A549 (cell line): ENCODE results near the gene PIM3. TPM values are rescaled to one million over a fixed set of nuclear protein-coding genes. Genes with fewer than 3 reads are reported as not detected.
A peak's percentile ranks its signal among the peaks of the same experiment; 100 is the strongest.

Experiments used
- ATAC-seq, 2 experiments: fragments of 200-7000 bp in 1 of 2; fragments of >200 bp in 1 of 2; cut with Nextera tagmentation in 1 of 2; cut with Tn5 transposase in 1 of 2; 3 replicates each; pipeline versions ENCODE4 v1.8.0 to v1.9.1; 2018 to 2020; ENCODE audit warnings: mild to moderate bottlenecking in 1 of 2, moderate library complexity in 1 of 2
- CTCF ChIA-PET: fragments of 300-600 bp; sonication (Branson Sonifier 250); formaldehyde crosslinking; extraction: SDS; loops from one replicate; lab custom pipeline; 2021; ENCODE audit warnings: antibody characterized with exemption, inconsistent platforms; lab: Yijun Ruan, JAX
- POLR2A ChIA-PET: fragments of 350-600 bp; formaldehyde crosslinking; extraction: SDS; loops from one replicate; lab custom pipeline; 2021; ENCODE audit warnings: antibody characterized with exemption, inconsistent platforms; lab: Yijun Ruan, JAX
- DNase-seq, 2 experiments: peaks; one replicate each; pipeline versions ENCODE4 v3.0.0 to v3.0.0-alpha.2; 2011 to 2016; ENCODE audit warnings: low read depth in 1 of 2, low spot score in 1 of 2
- FAIRE-seq: peaks from 2 replicates; lab custom pipeline; 2011; peaks lifted over from hg19 to GRCh38; lab: Jason Lieb, UNC
- H3K27ac ChIP-seq, 2 experiments: fragments of >200 bp; sonication (Bioruptor Twin); formaldehyde crosslinking; 3 replicates each; pipeline ENCODE4 v1.5.1; 2016 to 2017
- H3K4me1 ChIP-seq: fragments of >200 bp; sonication (Bioruptor Twin); formaldehyde crosslinking; 3 replicates; pipeline ENCODE4 v1.6.1; 2016
- H3K4me2 ChIP-seq: fragments of >200 bp; sonication (Bioruptor Twin); formaldehyde crosslinking; 3 replicates; pipeline ENCODE4 v1.6.1; 2016
- H3K4me3 ChIP-seq: fragments of >200 bp; sonication (Bioruptor Twin); formaldehyde crosslinking; 3 replicates; pipeline ENCODE4 v1.5.1; 2016
- H3K9me3 ChIP-seq: fragments of >200 bp; sonication (Bioruptor Twin); formaldehyde crosslinking; 3 replicates; pipeline ENCODE4 v1.6.1; 2016
- CTCF ChIP-seq: fragments of >200 bp; sonication (Bioruptor Twin); formaldehyde crosslinking; IDR thresholded peaks from 3 replicates; pipeline ENCODE4 v1.5.1; 2016
- EP300 ChIP-seq, 2 experiments: fragments of >200 bp; sonication (Bioruptor Twin); formaldehyde crosslinking; IDR thresholded peaks; 2 replicates in 1 of 2; 3 replicates in 1 of 2; pipeline ENCODE4 v1.6.1; 2016 to 2017
- FOSB ChIP-seq: fragments of 250-450 bp; sonication (Bioruptor Pico); IDR thresholded peaks from 2 replicates; pipeline ENCODE4 v1.5.0; 2020; ENCODE audit warnings: mild to moderate bottlenecking, moderate library complexity
- FOXS1 ChIP-seq: fragments of 250-450 bp; sonication (Bioruptor Pico); IDR thresholded peaks from 2 replicates; pipeline ENCODE4 v1.5.0; 2020; ENCODE audit warnings: mild to moderate bottlenecking, moderate library complexity
- GATA3 ChIP-seq: IDR thresholded peaks from 2 replicates; pipeline ENCODE4 v1.6.1; 2012; ENCODE audit warnings: borderline replicate concordance
- HES2 ChIP-seq: fragments of >200 bp; sonication (Bioruptor Twin); formaldehyde crosslinking; IDR thresholded peaks from 2 replicates; pipeline ENCODE4 v1.6.1; 2016
- HEYL ChIP-seq: fragments of 250-450 bp; sonication (Bioruptor Pico); IDR thresholded peaks from 2 replicates; pipeline ENCODE4 v1.8.0; 2021; ENCODE audit warnings: mild to moderate bottlenecking, moderate library complexity
- HMGXB4 ChIP-seq: fragments of 250-450 bp; sonication (Bioruptor Pico); IDR thresholded peaks from 2 replicates; pipeline ENCODE4 v1.5.0; 2021; ENCODE audit warnings: mild to moderate bottlenecking, moderate library complexity, borderline replicate concordance
- HOXB5 ChIP-seq: fragments of 250-450 bp; sonication (Bioruptor Pico); IDR thresholded peaks from 2 replicates; pipeline ENCODE4 v1.5.0; 2020; ENCODE audit warnings: mild to moderate bottlenecking, moderate library complexity
- KDM5A ChIP-seq: fragments of 200-600 bp; sonication (generic); IDR thresholded peaks from 2 replicates; pipeline ENCODE4 v1.6.1; 2016; ENCODE audit warnings: antibody characterized with exemption, mild to moderate bottlenecking
- MAFK ChIP-seq: fragments of 450-650 bp; IDR thresholded peaks from 2 replicates; pipeline ENCODE4 v1.6.1; 2014; ENCODE audit not compliant: partially characterized antibody
- NFE2L2 ChIP-seq: fragments of 150-350 bp; conservative IDR thresholded peaks from 2 replicates; pipeline ENCODE4 v1.6.1; 2014; ENCODE audit warnings: low read length
- RARB ChIP-seq: fragments of 250-450 bp; sonication (Bioruptor Pico); IDR thresholded peaks from 2 replicates; pipeline ENCODE4 v1.8.0; 2021; ENCODE audit warnings: mild to moderate bottlenecking, moderate library complexity
- SMC3 ChIP-seq: fragments of >200 bp; sonication (Bioruptor Twin); formaldehyde crosslinking; IDR thresholded peaks from 3 replicates; pipeline ENCODE4 v1.6.1; 2018; ENCODE audit warnings: inconsistent platforms
- SREBF2 ChIP-seq: fragments of 450-650 bp; IDR thresholded peaks from 2 replicates; pipeline ENCODE4 v1.6.1; 2014; ENCODE audit warnings: mild to moderate bottlenecking, moderate library complexity
- TFCP2L1 ChIP-seq: fragments of 250-450 bp; sonication (Bioruptor Pico); IDR thresholded peaks from 2 replicates; pipeline ENCODE4 v1.5.0; 2021; ENCODE audit warnings: mild to moderate bottlenecking
- ZFP36 ChIP-seq: fragments of 450-650 bp; IDR thresholded peaks from 2 replicates; pipeline ENCODE4 v1.6.1; 2014; ENCODE audit warnings: borderline replicate concordance; ENCODE audit not compliant: partially characterized antibody
- ZSCAN20 ChIP-seq: fragments of 250-450 bp; sonication (Bioruptor Pico); IDR thresholded peaks from 2 replicates; pipeline ENCODE4 v1.8.0; 2022; ENCODE audit warnings: mild to moderate bottlenecking, moderate library complexity
- WGBS: methylation state at CpG from one replicate; pipeline ENCODE4 v1.1.6; 2017; ENCODE audit errors: missing lambda C conversion rate; 5-methylcytosine and 5-hydroxymethylcytosine counted together
- polyA plus RNA-seq, 4 experiments: library from polyadenylated mRNA; depleted of rRNA in 3 of 4; stranded (reverse); fragments of >200 nt; fragmentation: RNase III in 1 of 4; extraction: RNeasy Plus Mini Kit Qiagen cat#74134 plus additional on column Dnase treatment in 1 of 4; gene quantifications; 2 replicates in 3 of 4; 3 replicates in 1 of 4; pipeline ENCODE4 v1.2.3, GENCODE V29; 2011 to 2017
- TF ChIP-seq, protein P1 (sequence below): IDR thresholded peaks from 2 replicates; pipeline ENCODE4 v1.6.1; 2012
- TF ChIP-seq, protein P2 (sequence below): fragments of >200 bp; sonication (Bioruptor Twin); formaldehyde crosslinking; IDR thresholded peaks from 3 replicates; pipeline ENCODE4 v1.6.1; 2016

The PIM3 gene
- polyA plus RNA-seq, 2 of the 4 experiments (the other 2 are of a cell fraction) = 4.4 to 11.3 TPM

DNA sequence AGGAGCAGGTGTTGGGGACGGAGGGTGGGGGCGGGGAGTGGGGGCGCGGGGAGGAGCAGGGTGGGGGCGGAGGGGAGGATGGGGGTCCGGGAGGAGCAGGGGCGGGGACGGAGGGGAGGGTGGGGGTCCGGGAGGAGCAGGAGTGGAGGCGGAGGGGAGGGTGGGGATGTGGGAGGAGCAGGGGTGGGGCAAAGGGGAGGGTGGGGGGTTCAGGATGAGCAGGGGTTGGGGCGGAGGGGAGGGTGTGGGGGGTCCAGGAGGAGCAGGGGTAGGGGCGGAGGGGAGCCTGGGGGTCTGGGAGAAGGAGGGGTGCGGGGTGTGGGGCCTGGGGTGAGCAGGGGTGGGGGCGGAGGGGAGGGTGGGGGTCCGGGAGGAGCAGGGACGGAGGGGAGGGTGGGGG, 25.0 kb upstream of the PIM3 start:
- no peak for FAIRE-seq
- CTCF ChIA-PET = interaction anchor here (1.0 to 1.7 kb wide), 2 partner anchors 58 to 95 kb away, joined by 3 to 5 read pairs; no protein-coding TSS in a partner anchor

More for the DNA sequence above, 25.0 kb upstream of the PIM3 start:
- peak overlapping the region; percentile 61 for H3K4me3 ChIP-seq
- peak in 1 of 2 experiments; percentile 16; a peak in 1 of 6 replicates for ATAC-seq
- TF ChIP-seq MAFK (no peak), GATA3 (no peak), HOXB5 (CRISPR knock-in tag) (no peak), FOXS1 (CRISPR knock-in tag) (no peak), ZSCAN20 (CRISPR knock-in tag) (no peak), SREBF2 (no peak), RARB (CRISPR knock-in tag) (no peak), FOSB (no peak), SMC3 (no peak), ZFP36 (no peak), HEYL (CRISPR knock-in tag) (no peak), CTCF (no peak), EP300 (IDR thresholded peaks at IDR 0.05) (no peak), KDM5A (no peak), NFE2L2 (no peak), HES2 (no peak), TFCP2L1 (CRISPR knock-in tag) (no peak), HMGXB4 (no peak)
- TF ChIP-seq, protein P1, sequence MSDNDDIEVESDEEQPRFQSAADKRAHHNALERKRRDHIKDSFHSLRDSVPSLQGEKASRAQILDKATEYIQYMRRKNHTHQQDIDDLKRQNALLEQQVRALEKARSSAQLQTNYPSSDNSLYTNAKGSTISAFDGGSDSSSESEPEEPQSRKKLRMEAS = no peak
- TF ChIP-seq, protein P2, sequence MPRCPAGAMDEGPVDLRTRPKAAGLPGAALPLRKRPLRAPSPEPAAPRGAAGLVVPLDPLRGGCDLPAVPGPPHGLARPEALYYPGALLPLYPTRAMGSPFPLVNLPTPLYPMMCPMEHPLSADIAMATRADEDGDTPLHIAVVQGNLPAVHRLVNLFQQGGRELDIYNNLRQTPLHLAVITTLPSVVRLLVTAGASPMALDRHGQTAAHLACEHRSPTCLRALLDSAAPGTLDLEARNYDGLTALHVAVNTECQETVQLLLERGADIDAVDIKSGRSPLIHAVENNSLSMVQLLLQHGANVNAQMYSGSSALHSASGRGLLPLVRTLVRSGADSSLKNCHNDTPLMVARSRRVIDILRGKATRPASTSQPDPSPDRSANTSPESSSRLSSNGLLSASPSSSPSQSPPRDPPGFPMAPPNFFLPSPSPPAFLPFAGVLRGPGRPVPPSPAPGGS = no peak
- TF ChIP-seq, all 56 proteins: peak for 0
- H3K9me3 ChIP-seq = no peaks in the 10 kb centered on the region
- no CpG with 5 or more reads among the region's 16 CpGs for WGBS
- H3K4me1 ChIP-seq = peaks cover 26% of the 10 kb centered on the region
- DNase-seq = no peak
- H3K4me2 ChIP-seq = peak overlapping the region; percentile 96
- peak overlapping the region; percentile 93 to 96 for H3K27ac ChIP-seq
- POLR2A ChIA-PET = interaction anchor here (0.8 to 1.8 kb wide), 2 partner anchors 9 to 182 kb away, joined by 3 to 5 read pairs; no protein-coding TSS in a partner anchor
